GM12892 (cell line): ENCODE results near the gene RIPOR2.

ENCODE experiments used
- DNase-seq: peaks from one replicate; pipeline ENCODE4 v3.0.0; 2011; ENCODE audit not compliant: insufficient read length
- FAIRE-seq: peaks from 2 replicates; lab custom pipeline; 2011; peaks lifted over from hg19 to GRCh38; lab: Jason Lieb, UNC
- POLR2A ChIP-seq: IDR thresholded peaks from 2 replicates; pipeline ENCODE4 v1.6.1; 2011; ENCODE audit warnings: low read depth, low read length, control low read depth
- POLR2AphosphoS5 ChIP-seq: IDR thresholded peaks from 2 replicates; pipeline ENCODE4 v1.6.1; 2011; ENCODE audit warnings: low read depth, low read length, control low read depth
- TAF1 ChIP-seq: IDR thresholded peaks from 2 replicates; pipeline ENCODE4 v1.6.1; 2011; ENCODE audit warnings: low read depth, mild to moderate bottlenecking, control low read depth, low read length, borderline replicate concordance

The RIPOR2 gene

DNA sequence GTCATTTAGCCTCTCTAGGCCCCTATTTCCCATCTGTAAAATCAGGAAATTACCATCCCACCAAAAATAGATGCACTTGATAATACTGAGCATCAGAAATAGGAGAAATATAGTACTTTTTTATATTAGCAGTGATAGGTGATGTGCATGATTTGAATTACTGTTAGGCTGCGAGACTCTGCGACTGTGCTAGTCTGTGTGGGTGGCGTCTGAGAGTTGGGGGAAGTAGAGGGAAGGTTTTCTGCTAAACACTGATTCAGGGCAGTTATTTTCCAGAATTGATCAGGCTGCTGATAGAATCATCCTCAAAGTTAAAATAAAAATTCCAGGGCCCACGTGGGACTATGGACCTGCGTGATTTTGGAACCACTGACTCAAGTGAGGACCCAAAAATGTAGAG, 76.6 kb downstream of the RIPOR2 start:
- DNase-seq (no peak), FAIRE-seq (no peak)
- TF ChIP-seq POLR2AphosphoS5 (no peak), POLR2A (no peak), TAF1 (no peak)

DNA sequence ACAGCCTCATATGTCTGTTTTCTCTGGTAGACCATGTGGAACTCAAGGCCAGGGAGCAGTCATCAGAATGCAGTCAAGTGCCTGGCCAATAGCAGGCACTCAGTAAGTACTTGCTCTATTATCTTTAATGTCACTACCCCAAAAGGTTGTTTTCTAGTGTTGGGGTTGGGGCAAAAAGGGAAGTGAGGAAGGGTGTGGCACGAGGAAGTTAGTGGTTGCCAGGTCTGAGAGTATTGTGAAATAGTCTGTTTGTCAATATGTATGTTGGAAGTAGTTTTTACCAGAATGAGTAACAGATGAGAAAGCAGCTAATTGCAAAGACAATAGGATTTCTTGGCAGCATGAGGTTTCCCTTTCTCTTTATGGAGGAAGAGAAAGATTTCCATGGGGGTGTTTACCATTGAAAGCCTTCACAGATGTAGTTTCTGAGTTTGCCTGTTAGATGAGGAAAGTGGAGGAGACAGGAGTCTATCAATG, 77.5 kb downstream of the RIPOR2 start:
- no peak for FAIRE-seq
- TF ChIP-seq POLR2AphosphoS5 (no peak), POLR2A (no peak), TAF1 (no peak)
- peak; percentile 13 for DNase-seq

DNA sequence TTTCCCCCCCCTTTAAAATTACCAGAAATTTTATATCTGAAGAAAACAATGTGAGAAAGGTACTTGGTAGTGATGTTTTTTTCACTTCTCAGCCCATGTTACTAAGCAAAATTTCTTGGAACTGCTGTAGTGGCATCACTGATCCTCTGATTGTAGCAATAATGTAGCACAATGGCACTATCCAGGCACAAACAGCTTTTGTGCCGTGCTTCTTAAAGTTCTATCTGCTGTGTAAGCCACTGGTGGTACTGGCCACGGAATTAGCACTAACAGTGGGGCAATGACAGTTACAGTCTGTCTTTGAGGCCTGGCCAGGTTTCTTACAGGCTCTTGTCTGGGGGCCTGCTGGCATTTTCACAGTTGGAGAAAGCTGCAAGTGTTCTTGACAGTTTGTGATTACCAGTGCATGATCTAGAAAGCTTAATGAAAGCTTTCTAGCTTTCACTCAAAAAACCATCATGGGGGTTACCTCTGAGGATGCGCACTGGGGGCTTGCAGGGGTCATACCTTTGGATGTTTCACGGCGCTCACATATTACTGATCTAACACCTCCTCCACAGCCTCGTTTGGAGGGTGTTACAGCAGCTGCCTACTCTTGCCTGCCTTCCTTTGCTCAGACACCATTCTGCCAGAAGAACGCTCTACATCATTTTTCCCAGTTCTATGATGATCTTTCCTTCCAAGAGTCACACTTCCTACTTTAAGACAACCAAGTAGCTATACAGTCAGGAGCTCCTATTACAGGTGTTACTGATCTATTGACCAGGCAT, 78.7 kb downstream of the RIPOR2 start:
- FAIRE-seq: no peak
- DNase-seq: no peak
- TF ChIP-seq TAF1: no peak
- no peak for TF ChIP-seq POLR2A
- no peak for TF ChIP-seq POLR2AphosphoS5

DNA sequence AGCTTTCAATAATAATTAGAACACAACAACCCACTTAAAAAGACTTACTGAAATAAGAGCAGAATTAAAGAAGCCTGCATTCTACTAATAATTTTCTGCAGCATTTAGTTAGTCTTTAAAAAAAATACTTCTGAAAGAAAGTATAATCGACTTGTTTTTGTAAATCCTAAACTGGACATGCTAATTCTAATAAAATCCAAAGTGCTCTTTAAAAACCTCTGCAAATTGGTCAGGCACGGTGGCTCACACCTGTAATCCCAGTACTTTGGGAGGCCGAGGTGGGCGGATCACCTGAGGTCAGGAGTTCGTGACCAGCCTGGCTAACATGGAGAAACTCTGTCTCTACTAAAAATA, 79.5 kb downstream of the RIPOR2 start:
- TF ChIP-seq TAF1: no peak
- TF ChIP-seq POLR2AphosphoS5: no peak
- no peak for TF ChIP-seq POLR2A
- DNase-seq: no peak
- FAIRE-seq: no peak

DNA sequence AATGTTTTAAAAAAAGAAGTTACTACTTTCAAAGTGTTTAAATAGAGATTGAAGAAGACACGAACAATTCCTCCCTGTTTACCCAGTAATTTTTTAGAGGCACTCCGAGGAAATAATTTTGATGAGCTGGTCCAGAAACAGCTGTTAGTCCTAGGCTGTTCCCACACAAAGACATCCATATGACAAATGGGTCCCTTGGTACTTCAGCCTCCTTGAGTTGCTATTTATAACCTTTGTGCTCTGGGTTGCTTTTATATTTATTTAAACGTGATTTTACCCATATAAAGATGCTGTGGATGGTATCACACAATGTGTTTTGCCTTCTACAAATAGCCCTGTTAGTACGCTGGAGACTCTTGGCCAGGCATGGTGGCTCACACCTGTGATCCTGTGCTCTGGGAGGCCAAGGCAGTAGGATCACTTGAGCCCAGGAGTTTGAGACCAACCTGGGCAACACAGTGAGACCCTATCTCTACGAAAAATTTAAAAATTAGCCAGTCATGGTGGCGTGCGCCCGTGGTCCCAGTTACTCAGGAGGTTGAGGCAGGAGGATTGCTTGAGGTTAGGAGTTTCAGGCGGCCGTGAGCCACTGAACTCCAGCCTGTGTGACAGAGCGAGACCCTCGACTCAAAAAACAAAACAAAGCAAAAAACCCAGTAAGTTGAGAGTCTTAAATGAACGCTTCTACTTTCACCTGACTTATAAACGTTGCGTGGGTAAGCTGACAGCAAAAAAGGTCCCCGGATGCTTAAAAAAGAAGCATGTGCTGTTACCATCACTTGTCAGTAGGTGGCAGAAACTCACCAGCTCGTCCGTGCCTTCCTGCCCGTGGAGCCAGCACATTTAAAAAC, 80.1 kb downstream of the RIPOR2 start:
- TF ChIP-seq POLR2AphosphoS5 (no peak), POLR2A (no peak), TAF1 (no peak)
- DNase-seq (peak; percentile 34), FAIRE-seq (peak; percentile 73)

DNA sequence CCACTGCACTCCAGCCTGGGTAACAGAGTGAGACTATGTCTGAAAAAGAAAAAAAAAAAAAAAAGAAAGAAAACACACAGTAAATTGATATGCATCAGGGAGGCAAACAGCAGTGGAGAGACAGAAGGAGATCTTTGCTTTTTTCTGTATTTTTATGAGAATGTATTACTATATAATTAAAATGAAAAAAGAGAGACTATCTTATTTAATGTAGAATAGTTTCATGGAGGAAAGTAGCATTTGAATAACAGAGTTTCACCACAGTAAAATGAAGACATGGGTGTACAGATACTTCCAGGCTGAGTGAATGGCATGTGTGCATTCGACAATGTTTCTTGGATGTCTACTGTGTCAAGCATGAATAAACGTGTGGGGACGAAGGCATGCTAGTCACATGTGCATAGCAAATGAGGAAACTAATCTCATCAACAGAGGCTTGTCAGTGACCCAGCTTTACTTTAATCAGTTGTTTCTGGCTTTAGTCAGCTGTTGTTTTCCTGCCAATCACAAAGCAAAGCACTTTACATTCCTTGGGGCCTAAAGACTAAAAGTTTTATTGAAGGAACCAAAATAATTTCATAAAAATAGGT, 81.6 kb downstream of the RIPOR2 start:
- TF ChIP-seq POLR2AphosphoS5 (no peak), TAF1 (no peak), POLR2A (no peak)
- FAIRE-seq (no peak), DNase-seq (no peak)

DNA sequence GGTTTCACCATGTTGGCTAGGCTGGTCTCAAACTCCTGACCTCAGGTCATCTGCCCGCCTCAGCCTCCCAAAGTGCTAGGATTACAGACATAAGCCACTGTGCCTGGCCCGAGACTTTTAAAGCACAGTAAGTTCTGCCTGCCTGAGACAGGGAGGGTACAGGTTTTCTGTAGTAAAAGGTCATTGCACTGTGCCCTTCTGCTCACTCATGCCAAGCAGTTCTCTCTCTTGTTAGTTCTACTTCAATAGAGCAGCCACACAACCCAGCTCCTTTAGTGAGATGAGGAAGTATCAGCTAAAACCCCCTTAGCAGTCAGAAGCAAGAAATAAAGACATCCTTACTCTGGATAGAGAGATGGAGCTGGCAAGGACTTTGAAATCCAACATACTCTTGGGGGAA, 84.7 kb downstream of the RIPOR2 start:
- DNase-seq: no peak
- TF ChIP-seq POLR2AphosphoS5 (no peak), POLR2A (no peak), TAF1 (no peak)
- FAIRE-seq: no peak

DNA sequence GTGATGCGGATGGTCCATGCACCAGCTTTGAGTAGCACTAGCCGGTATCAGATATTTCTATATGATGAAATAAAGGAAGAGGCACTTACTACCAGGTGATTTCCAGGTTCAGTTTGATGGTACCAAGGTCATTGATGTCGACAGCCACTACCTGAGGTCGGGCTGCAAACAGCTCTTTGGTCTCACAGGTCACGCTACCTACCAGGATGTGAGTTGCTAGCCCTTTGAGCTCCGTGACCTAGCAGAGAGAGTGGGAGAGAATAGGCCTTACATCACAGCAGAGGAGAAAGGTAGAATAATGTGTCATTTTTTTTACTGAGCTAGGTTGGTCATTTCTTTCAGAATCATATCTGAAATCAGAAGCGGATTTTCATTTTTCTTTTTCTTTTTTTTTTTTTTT, 86.0 kb downstream of the RIPOR2 start:
- FAIRE-seq (no peak), DNase-seq (no peak)
- TF ChIP-seq POLR2A (no peak), POLR2AphosphoS5 (no peak), TAF1 (no peak)

DNA sequence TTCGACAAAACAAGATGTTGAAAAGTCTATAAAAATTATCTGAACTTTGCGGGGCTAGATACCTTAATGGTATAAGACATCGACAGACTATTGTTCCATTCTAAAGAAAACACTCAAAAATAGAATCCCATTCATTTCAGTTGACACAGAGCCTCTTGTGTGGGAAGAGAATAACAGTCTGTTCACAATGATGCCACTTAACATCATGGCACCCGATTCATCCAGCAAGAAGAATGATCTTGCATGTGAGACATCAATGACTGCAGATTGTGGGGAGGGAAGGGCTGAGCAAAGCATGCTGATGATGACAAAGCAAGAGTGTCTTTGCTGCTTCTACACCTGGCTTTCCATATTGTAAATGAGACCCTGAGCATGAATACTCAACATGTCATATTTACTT, 87.3 kb downstream of the RIPOR2 start:
- no peak for TF ChIP-seq POLR2AphosphoS5
- TF ChIP-seq POLR2A: no peak
- TF ChIP-seq TAF1: no peak
- no peak for DNase-seq
- FAIRE-seq: no peak

DNA sequence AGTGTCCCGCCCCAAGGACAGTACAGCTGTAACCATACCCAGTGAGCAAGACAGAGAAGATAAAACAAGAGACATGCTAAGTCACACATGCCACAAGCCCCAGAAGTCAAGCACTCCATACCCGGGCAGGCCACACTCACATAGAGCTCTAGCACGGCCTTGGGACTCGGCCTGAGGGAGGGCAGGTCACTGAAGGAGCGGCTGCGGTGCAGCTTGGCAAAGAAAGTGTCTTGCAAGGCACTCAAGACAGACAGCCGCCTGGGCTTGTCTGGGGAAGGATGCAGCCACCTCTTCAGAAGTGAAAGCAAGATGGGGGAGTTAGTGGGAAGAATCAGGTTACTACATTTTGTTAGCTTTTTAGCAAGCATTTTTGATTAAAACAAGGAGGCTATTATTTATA, 88.4 kb downstream of the RIPOR2 start:
- no peak for FAIRE-seq
- DNase-seq: no peak
- TF ChIP-seq POLR2A: no peak
- TF ChIP-seq TAF1: no peak
- TF ChIP-seq POLR2AphosphoS5: no peak

DNA sequence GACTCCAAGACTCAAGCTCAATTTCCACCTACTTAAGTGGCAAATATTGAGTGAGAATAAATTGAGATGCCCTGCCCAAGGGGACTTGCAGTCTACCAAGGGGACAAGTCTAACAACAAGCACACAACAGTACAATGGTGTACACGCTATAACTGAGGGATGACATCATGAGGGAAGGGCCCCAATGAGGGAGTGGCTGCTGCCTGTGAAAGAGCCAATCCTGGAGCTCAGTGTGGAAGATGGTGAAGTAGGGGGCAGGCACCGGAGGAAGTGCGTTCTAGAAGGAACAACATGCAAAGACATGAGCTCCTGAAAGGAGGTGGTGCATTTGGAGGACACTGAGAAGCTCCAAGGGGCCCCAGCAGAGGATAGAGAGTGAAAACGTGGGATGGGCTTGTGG, 90.2 kb downstream of the RIPOR2 start:
- no peak for TF ChIP-seq POLR2AphosphoS5
- no peak for TF ChIP-seq TAF1
- TF ChIP-seq POLR2A: no peak
- DNase-seq: no peak
- FAIRE-seq: no peak

DNA sequence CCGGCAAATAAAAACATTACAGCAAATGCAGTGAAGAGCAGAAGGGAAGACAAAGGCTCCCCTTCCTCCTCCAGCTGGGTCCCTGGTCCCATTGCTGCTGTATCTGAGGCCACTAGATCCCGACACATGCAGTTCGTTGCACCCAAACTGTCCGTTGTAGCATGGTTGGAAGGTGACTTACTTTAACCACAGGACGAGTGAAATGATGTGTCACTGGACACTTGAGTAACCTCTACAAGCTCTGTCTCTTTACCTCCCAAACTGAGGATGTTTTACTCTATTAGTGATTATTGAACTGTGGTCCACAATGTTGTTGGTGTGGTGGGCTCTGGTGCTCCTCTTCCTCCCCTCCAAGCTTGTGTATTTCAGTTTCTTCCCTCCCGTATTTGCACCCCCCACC, 90.9 kb downstream of the RIPOR2 start:
- DNase-seq: no peak
- no peak for TF ChIP-seq TAF1
- TF ChIP-seq POLR2A: no peak
- no peak for TF ChIP-seq POLR2AphosphoS5
- FAIRE-seq: no peak
